NK-92 (cell line): ENCODE results near the gene PALM.

ENCODE experiments used
- DNase-seq: peaks from one replicate; lab custom pipeline; 2025; ENCODE audit not compliant: unreplicated experiment; lab: John Stamatoyannopoulos, UW

The PALM gene

GRCh38 chr19:750640-751423 lies 42.1 kb downstream of the PALM start, which contains the start of gene MISP:
Gene MISP (plus strand): TSS chr19:751112. CDS start chr19:756947, 5,835 bp downstream.
- DNase-seq: no peak

- DNase-seq: no peak
These were observed 43.0 kb downstream of the PALM start for GRCh38 chr19:751501-752341.

- DNase-seq: no peak
These were observed 44.1 kb downstream of the PALM start for GRCh38 chr19:752652-753517.

- DNase-seq: no peak
These were observed 45.8 kb downstream of the PALM start for GRCh38 chr19:754530-754929.

GRCh38 chr19:755063-755462 lies 46.3 kb downstream of the PALM start:
- no peak for DNase-seq

- DNase-seq: no peak
These were observed 47.5 kb downstream of the PALM start for GRCh38 chr19:756236-756635.

GRCh38 chr19:756821-757688 lies 48.3 kb downstream of the PALM start:
- DNase-seq: no peak

GRCh38 chr19:757811-758668 lies 49.3 kb downstream of the PALM start:
- no peak for DNase-seq

- no peak for DNase-seq
These were observed 54.4 kb downstream of the PALM start for GRCh38 chr19:763181-763580.

GRCh38 chr19:763869-764268 lies 55.1 kb downstream of the PALM start:
- DNase-seq: no peak

- DNase-seq: no peak
These were observed 55.6 kb downstream of the PALM start for GRCh38 chr19:764301-764700.

- DNase-seq: no peak
These were observed 56.5 kb downstream of the PALM start for GRCh38 chr19:765179-765738.

GRCh38 chr19:768424-768823 lies 59.7 kb downstream of the PALM start:
- no peak for DNase-seq

- no peak for DNase-seq
These were observed 60.9 kb downstream of the PALM start for GRCh38 chr19:769616-770015.

GRCh38 chr19:771332-771785 lies 62.6 kb downstream of the PALM start:
- no peak for DNase-seq

GRCh38 chr19:772063-772462 lies 63.3 kb downstream of the PALM start:
- DNase-seq: no peak

- no peak for DNase-seq
These were observed 64.1 kb downstream of the PALM start for GRCh38 chr19:772730-773436.

- no peak for DNase-seq
These were observed 67.8 kb downstream of the PALM start for GRCh38 chr19:776549-776948.
